Melanocyte of skin (primary cell): Measurements from ENCODE around the gene RB1. TPM values are rescaled to one million over a fixed set of nuclear protein-coding genes. Genes with fewer than 3 reads are reported as not detected.

Source experiments
- small RNA-seq, 2 donors: library from RNA; depleted of rRNA; stranded (forward); fragments of <200 nt; gene quantifications; one replicate each; pipeline ENCODE3, GENCODE V24; 2012
- total RNA-seq, 2 donors: library from RNA; depleted of rRNA; stranded (reverse); fragments of >200 nt; gene quantifications; 2 replicates each; pipeline ENCODE4 v1.2.3, GENCODE V29; 2012

The RB1 gene
- total RNA-seq, result 10 to 100 TPM; 52.6 to 57.8 TPM

GRCh38 chr13:48303359-48304142, at the start of gene RB1:
TSS of gene RB1 (plus strand) at chr13:48303751. CDS start at chr13:48303913, 162 bp downstream.

GRCh38 chr13:48412881-48413351, 109.4 kb downstream of the RB1 start, which contains the start of gene LPAR6:
TSS of gene LPAR6 (minus strand) at chr13:48413113. CDS start at chr13:48412423, 690 bp downstream.

Small RNA genes within 50 kb of the gene (small RNA-seq; reads per million reads assigned to genes)
- gene RF00017, result 0 reads per million in 2 donors

Other genes starting within 250 kb of the RB1 start
- 10 to 100 TPM; 11.0 to 19.0 TPM for gene MED4, start 208.6 kb upstream of the RB1 start, total RNA-seq
- gene ITM2B, start 70.5 kb upstream of the RB1 start, total RNA-seq, result 100 to 1,000 TPM in 1 of 2 donors, 10 to 100 TPM in 1; 72.9 to 185 TPM
- gene LPAR6, start 109.4 kb downstream of the RB1 start, total RNA-seq, result 10 to 100 TPM; 14.3 to 15.1 TPM
- 10 to 100 TPM in 1 of 2 donors, 1 to 10 TPM in 1; 7.7 to 11.4 TPM for gene RCBTB2, start 229.3 kb downstream of the RB1 start, total RNA-seq